ENCODE data around the gene OSM.
"Not testable (repeated sequence)": the region's sequence is repeated elsewhere in the genome, so short reads cannot be mapped to it uniquely, and the experiment has no call there.

Gene OSM

DNA sequence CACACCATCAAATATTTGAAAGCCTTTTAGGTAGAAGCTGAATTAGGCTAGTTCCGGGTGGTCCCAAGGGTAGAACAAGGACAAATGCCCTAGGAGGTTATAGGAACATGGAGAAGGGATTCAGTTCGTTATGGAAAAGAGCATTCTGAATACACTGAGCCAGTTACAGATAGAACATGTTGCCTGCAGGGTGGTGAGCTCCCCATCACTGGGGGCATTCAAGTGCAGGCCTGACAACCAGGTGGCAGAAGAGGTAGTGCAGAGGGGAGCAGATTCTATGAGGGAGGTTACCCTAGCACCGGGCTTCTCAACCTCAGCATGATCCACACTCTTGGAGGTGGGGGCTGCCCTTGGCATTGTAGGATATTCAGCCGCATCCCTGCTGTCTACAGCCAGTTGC, 44.3 kb downstream of the OSM start:
- no peak for DNase-seq

DNA sequence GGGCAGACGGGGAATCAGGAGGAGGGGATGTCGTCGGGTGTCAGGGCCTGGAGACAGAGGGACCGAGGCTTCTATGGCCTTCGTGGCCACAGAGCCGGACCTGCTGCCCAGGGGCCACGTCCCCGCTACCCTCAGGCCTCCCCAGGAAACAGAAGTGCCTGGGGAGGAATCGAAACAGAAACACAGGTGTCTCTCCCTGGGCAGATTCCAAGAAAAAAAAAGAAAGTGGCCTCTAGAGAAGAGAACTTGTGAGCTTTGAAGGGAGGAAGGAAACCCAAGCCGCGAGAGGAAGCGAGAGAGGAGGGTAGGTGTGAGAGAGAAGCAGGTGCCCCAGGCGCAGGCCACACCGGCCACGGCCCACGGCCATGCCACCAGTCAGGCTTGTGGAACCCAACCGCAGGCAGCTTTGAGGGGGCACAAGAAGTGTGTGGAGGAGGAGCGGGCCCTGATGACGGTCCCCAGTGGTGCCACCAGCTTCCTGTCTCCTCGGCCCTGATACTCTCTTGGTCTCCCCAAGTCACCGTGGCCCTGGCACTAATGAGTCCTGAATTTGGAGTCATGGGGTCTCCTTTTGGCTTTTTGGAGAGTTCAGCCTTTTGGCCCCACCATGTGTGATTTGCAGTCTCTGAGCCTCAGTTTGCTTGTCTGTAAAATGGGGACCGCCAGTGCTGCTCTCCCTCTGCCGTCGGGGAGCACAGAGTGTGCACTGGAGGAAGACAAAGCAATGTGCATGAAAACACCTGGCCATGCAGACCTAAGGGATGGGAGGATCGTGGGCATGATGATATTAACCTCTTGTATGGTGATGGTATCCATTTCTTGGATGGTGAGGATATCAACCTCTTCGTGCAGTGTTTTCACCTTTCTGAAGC, 45.3 kb downstream of the OSM start:
- DNase-seq: peak; percentile 47

DNA sequence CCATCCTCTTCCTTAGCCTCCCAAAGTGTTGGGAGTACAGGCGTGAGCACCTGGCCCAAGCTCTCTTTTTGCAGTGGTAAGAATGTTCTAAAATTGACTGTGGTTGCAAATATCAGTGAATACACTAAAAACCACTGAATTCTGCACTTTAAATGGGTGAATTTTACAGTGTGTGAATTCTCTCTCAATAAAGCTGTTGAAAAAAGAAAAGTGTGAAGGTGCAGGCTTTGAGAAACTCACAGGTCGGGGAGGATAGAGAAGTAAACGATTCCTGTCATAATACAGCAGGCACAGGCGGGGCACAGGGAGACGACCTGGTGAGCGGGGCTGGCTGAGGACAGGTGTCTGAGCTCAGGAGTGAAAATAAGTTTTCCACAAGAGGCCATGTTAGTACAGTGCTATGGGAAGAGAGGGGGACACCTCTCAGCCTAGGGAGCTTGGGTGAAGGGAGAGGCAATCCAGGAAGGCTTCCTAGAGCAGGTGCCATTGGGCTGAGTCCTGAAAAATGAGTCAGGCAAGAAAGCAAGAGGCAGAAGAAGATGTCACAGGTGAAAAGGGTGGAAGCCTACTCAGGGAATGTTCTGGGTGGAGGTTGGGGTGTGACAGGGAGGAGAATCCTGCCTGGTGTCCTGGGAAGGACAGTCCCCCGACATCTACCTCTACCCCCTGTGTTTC, 46.2 kb downstream of the OSM start:
- DNase-seq: no peak

DNA sequence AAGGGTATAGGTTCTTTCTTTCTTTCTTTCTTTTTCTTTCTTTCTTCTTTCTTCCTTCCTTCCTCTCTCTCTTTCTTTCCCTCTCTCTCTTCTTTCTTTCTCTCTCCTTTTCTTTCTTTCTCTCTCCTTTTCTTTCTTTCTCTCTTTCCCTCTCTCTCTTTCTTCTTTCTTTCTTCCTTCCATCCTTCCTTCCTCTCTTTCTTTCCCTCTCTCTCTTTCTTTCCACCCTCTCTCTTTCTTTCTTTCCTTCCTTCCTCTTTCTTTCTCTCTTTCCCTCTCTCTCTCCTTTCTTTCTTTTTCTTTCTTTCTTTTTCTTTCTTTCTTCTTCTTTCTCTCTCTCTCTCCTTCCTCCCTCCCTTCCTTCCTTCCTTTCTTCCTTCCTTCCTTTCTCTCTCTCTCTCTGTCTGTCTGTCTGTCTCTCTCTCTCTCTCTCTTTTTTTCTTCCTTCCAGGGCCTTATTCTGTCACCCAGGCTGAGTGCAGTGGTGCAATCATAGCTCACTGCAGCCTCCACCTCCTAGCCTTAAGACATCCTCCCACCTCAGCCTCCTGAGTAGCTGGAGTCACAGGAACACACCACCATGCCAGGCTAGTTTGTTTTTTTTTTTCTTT, 46.9 kb downstream of the OSM start:
- DNase-seq: no peak

DNA sequence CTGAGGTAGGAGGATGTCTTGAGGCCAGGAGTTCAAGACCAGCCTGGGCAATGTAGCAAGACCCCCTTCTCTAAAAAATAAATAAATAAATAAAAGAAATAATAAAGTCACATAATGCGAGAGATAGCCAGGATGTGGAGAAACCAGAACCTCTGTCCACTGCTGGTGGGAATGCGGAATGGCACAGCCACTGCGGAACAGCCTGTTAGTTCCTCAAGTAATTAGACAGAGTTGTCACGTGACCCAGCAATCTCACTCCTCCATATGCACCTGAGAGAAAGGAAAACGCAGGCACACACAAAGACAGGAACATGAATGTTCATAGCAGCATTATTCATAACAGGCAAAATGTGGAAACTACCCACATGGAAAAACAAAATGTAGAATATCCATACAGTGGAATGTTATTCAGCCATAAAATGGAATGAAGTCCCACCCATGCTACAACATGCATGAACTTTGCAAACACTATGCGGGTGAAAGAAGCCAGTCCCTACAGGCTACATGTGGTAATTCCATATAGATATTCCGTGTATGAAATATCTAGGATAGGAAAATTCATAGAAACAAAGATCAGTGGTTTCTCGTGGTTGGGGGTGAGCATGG, 47.5 kb downstream of the OSM start:
- no peak for DNase-seq

GRCh38 chr22:30217698-30218560, 48.7 kb downstream of the OSM start:
- no peak for DNase-seq

- DNase-seq: no peak
Measured at GRCh38 chr22:30216710-30217109, 49.9 kb downstream of the OSM start.

DNA sequence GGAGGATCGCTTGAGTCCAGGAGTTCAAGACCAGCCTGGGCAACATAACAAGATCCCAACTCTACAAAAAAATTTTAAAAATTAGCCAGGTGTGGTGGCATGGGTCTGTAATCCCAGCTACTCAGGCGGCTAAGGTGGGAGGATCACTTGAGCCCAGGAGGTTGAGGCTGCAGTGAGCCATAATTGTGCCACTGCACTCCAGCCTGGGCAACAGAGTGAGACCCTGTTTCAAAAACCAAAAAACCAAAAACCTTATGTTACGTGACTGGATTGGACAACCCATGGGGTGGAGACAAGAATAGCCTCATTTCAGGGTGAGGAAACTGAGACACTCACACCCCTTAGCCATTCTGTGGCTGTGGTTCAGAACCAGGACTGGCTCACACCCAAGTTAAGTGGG, 50.4 kb downstream of the OSM start:
- not testable (repeated sequence) for DNase-seq

GRCh38 chr22:30214703-30215407, 51.8 kb downstream of the OSM start:
- DNase-seq: no peak

DNA sequence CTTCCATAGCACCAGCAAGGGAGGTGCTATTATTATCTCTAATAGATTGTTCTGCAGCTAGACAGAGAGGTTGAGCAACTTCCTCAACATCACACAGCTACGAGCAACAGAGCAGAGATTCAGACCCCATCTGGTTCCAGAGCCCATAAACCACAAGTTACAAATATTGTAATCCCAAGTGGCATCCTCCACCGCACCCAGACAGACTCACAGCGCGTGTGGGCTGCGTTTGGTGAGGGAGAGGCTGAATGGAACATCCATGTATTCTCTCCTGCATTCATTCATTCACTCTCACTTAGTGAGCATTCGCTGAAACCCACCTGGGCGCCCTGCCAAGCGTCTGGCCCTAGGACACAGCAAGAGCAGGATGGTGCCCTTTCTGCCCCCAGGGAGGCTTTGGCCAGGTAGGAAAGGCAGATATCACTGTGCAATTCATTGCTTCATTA, 53.6 kb downstream of the OSM start:
- DNase-seq: no peak

Measured in activated effector memory CD4-positive, alpha-beta T cell treated with Interleukin-2 at 50 U/mL for 16 hours (primary cell).